GM18870 (cell line): ENCODE results near the gene ALG1.

Experiments
- ATAC-seq: cut with Tn5 transposase; IDR thresholded peaks from one replicate; pipeline ENCODE4 v1.9.1; 2021; ENCODE audit warnings: moderate library complexity; ENCODE audit not compliant: unreplicated experiment

The ALG1 gene, protein sequence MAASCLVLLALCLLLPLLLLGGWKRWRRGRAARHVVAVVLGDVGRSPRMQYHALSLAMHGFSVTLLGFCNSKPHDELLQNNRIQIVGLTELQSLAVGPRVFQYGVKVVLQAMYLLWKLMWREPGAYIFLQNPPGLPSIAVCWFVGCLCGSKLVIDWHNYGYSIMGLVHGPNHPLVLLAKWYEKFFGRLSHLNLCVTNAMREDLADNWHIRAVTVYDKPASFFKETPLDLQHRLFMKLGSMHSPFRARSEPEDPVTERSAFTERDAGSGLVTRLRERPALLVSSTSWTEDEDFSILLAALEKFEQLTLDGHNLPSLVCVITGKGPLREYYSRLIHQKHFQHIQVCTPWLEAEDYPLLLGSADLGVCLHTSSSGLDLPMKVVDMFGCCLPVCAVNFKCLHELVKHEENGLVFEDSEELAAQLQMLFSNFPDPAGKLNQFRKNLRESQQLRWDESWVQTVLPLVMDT

DNA sequence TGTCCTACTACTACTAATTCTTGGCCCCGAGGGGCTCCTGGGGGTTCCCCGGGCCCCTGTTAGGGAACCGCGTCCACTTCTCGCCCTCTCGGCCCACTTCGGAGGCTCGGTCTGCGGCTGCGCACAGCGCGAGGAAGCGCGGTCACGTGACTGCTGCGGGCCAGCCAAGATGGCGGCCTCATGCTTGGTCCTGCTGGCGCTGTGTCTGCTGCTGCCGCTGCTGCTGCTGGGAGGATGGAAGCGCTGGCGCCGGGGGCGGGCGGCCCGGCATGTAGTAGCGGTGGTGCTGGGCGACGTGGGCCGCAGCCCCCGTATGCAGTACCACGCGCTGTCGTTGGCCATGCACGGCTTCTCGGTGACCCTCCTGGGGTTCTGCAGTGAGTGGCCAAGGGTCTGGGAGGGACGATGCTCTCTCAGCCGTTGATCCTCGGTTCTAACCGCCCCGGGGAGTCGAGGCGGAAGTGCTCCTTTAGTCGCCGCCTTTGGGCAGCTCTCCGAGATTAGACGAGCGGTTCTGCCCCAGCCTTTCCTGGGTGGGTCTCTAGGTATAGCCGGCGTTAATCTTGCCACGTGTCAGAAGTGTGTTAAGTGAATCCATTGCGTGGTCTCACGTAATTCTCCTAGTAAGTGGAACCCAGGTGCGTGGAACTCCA, at the start of gene ALG1:
Gene ALG1 (plus strand): TSS at position 163 of the 653 bp plus-strand sequence. CDS start 7 bp downstream, at position 170.
- peak; percentile 76 for ATAC-seq

DNA sequence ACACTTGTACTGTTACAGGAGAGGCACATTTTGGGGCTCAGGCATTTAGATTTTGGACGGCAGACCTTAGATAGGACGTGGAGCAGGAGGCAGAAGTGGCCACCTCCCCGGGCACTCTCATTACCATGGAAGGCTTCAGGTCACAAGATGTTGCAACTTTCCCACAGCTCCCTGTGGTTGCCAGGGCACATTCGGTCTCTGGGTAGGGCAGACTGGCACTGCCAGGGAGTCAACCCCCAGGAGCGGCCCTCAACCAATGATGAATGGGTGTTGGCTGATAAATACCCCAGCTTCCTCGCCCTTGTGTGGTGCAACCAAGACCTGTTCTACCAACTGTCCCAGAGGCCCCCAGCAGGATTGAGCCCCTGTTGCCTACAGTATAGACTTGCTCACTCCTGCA, 49.1 kb upstream of the ALG1 start:
- ATAC-seq, result no peak

DNA sequence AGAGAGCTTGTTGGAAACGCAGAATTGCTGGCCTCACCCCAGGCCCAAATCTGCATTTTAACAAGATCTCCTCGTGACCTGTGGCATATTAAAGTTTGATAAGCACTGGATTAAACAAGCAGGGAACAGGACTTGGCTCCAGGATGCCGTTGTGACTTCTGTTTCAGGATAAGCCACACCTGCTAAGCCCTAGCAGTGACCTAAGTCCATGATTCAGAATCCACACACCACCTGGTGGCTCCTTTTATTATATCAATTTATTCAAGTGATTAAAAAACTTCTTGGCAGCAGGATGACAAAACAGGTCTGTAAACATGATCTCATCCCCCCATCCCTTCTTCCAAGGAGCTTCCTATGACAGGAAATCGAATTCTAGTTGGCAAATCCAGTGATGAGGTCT, 47.0 kb upstream of the ALG1 start:
- no peak for ATAC-seq

DNA sequence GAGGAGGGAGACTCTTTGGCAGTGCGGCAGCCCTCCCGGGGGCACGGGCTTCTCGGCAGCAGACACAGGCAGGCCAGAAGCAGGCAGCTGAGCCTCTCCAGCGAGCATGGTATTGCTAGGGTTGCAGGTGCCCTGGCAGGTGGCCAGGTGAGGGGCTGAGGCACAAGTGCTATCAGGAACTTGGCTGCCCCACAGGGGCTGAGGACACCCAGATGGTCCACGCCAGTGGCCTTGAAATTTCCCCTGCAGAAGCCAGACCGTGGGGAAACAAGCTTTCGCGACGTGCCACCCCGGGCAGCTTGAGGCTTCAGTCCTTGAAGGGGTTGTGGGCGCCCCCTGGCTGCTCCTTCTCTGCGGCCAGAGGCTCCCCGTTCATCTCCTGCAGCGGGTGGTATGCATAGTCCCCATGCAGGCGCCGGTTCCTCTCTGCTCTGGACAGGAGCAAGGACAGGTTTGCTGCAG, 46.4 kb upstream of the ALG1 start:
- ATAC-seq, result no peak

DNA sequence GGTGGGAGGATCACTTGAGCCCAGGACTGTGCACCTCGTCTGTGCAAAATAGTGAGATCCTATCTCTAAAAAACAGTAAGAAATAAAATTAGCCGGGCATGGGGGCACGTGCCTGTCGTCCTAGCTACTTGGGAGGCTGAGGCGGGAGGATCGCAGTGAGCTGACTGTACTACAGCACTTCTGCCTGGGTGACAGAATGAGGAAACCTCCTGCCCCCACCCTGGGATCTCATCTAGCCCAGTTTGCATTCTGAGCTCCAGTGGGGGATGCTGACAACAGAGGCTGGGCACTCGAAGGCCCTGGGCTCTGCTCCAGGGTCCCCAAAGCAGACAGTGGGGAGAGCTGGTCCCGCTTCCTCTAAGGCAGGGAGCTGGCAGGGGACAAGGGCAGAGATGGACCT, 45.0 kb upstream of the ALG1 start:
- no peak for ATAC-seq

DNA sequence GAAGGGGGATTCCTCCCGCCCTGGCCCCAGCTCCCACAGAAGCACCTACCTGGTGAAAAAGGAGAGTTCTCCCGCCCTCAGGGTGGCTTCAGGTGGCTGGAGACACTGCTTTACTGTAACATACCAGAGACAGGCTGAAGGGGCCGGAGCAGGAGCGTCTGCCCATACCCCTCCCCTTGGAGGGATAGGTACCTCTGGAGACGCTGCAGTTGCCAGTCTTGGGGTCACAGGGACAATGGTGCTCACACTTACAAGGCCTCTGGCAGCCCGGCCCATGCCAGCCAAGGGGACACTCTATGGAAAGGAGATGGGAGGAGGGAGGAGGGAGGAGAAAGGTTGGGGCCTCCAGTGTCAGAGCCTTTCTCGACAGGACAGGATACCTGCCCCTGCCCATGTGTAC, 44.6 kb upstream of the ALG1 start:
- no peak for ATAC-seq

DNA sequence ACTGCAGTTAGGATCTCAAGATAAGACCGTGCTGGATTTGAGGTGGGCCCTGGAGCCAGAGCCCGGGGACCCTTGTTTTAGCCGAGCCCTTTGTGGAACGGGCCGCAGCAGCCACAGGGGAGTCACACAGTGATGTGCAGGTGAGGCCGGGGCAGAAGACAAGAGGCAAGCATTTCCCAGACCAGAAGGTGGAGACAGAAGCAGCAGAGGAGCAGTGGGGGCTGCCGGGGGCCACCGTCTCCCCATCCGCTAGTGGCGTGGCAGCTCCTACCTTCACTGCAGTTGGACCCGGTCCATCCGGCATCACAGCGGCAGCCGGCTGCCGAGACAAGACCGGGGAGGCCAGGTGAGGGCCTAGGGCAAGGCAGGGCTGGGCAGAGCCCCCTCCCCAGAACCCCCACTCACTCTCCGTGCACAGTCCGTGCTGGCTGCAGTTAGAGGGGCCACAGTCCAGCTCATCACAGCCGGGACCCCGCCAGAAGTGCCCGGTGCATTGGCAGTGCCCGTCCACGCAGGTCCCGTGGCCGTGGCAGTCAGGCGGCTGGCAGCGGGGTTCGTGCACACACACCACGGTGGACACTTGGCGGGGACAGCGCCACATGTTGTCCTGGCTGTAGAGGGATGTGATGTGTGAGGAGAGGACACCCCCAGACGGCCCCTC, 43.9 kb upstream of the ALG1 start:
- ATAC-seq, result no peak

DNA sequence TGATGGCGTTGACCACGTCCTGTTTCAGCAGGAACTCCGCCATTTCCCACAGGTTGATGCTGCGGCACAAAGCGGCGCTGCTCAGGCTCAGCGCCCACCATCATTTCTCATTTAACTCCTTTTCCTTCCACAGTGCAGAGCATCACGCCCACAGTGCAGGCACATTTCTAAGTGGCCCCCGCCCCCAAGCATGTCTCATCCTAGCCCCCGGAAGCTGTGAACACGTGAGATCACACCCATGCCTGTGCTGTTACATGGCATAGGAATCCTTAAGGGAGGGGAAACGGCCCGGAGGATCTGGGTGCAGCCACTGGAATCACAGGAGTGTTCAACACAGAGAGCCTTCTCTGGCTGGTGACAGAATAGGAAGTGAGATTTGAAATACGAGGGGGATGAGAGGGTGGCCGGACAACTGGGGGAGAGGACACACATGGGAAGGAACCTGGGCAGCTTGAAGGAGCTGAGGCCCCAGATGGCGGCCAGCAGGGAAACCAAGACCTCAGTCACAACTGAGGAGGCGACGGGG, 42.6 kb upstream of the ALG1 start:
- no peak for ATAC-seq

DNA sequence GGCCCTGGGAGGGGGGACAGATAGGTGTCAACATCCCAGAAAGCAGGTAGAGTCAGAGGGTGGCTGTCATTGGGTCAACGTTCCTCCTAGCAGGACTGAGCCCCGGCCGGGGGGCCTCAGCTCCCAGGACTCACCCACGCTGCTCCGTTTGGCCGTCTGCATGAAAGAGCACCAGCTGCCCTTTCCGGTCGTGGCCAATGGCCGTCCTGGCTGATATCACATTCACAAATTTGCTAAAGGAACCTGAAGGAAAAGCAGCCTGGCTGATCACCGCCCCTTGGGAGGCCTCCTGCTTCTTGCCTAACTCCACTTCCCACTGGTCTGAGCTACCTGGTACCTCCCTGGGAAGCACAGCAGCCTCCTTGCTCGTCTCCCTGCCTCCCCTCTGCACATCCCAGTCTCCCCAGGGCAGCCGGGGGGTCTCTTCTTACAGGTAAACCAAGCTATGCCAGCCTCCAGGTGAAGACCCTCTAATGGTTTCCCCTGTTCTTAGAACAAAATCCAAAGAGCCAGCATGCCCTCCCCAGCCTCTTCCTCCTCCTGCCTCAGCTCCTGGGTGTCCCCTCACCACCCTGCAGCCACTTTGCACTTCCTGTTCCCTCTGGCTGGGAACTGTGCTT, 41.3 kb upstream of the ALG1 start:
- ATAC-seq, result no peak

DNA sequence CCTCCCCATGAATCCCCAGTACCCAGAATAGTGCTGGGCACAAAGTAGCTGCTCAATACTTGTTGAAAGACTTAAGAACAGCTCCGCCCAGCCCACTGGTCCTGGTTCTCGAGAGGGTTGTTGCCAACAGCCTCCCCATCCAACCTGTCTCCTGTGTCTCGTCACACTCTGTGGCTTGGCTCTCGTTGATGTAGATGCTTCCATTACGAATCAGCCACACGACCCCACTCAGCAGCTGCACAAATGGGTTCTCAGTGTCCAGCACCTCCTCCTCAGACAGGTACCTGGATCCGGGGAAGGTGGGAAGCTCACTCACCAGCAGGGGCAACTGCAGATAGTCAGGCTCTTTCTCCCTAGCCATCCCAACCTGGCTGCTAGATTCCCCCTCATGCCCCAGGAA, 40.0 kb upstream of the ALG1 start:
- no peak for ATAC-seq

DNA sequence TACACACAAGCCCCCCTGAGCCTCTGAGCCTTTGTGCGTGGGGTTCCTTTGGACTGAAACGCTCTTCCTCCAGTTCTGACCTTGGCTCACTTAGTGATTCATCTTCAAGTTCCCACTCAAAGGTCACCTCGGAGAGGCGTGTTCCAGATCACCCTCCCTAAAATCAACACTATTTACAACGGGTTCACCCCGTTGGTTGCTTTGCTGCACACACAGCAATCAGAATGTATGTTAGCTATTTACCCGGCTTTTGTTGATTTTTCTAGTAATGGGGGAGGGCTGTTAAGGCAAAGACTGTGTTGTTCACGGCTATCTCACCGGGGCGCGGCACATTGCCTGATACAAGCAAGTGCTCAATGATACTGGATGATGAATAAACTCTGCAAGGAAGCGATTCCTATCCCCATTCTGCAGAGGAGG, 38.9 kb upstream of the ALG1 start:
- ATAC-seq, result no peak

DNA sequence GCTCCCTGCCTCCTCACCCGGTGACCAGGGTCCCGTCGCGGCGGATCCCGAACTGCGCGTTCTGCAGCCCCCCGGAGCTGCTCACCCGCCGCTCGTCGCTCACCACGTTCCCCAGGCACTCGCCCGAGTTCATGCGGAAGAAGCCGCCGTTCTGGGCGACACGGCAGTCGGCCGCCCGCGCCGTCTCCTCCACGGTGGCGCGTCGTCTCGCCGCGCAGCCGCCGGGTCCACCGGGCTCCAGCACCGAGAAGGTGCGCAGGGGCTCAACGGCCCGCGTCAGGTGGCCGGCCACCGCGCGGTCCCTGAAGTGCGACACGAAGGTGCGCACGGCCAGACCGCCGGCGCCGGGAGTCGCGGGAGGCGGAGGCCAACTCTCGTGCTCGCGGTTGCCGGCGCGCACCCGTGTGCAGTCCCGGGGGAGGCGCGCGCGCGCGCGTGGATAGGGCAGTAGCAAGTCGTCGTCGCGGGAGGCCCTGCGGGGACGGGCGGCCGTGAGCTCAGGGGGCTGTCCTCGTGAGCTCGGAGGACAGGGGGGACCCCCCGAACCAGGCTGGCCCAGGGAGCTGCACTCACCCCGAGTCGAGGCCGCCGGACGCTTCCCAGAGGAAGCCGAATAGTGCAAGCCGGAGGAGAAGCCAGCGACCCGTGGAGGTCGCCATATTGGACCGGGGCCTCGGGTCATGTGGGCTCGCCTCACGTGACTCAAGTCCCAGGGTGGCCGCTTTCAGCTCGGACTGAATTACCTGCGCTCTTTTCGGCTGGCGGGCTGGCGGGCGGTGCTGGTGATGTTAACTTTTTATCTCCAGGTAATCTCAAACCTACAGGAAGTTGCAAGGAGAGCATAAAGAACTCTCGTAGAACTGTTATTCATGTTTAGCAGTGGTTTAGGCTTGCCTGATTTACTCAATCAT, 38.1 kb upstream of the ALG1 start, which contains the start of gene NAGPA:
Gene NAGPA (minus strand): TSS at position 680 of the 911 bp plus-strand sequence. CDS start 21 bp downstream, at position 659.
- peak; percentile 43 for ATAC-seq

DNA sequence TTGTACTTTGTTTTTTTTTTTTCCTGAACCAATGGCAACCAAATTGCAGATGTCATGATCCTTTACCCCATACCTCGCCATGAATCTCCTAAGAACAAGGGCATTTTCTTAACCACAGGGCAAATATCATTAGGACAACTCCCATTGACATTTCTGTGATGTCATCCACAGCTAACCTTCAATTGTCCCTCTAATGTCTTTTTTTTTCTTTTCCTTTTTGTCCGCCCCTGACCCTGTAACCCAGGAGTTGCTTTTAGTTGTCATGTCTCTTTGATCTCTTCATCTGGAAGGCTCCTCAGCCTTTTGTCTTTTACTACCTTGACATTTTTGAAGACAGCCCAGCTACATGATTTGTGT, 37.5 kb upstream of the ALG1 start:
- no peak for ATAC-seq

DNA sequence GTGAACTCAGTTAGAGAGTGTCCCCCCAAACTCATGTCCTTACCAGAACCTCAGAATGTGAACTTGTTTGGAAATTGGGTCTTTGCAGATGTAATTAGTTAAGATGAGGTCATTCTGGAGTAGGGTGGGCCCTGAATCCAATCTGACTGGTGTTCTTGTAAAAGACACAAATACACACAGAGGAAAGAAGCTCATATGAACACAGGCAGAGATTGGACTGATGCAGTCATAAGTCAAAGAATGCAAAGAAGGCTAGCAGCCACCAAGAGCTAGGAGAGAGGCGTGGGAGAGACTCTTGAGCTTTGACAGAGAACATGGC, 35.8 kb upstream of the ALG1 start:
- no peak for ATAC-seq

DNA sequence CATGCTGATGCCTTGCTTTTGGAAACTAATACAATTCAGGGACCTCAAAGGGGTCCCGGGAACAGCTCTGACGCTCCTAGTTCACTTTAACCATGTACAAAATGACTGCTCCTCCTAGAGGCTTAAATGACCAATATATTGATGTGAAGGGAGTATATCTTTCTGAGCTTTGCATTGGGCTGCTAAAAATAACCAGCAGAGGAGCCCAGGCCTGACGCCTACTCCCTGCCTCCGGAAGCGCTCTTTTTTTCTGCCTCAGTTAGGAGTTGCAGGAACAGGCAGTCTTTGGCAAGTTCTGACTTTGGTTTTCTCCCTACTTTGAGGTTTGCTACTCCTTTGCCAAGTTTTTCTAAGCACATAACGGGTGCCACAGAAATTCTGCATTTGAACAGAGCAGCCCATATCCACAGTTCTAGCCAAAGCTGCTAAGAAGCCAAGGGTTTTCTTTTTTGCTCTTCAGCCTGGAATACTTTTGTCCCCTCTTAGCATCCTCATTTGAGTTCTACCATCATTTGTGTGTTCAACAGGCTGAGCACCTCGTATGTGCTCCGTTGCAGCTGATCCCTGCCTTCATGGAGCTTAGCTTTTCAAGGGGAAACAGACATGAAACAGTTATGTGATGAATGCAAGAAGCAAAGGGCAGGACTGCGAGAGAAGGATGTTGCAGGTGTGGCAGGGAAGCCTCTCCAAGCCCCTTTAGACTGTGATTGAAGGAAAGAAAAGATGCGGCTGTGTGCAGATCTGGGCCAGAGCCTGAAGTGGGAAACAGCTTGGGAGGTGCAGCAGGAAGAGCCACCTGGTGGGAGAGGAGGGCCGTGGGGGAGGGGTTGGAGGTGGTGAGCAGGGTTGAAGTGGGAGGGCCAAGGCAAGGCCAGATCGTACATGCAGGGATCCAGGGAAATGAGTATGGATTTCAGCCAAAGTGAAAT, 35.2 kb upstream of the ALG1 start:
- no peak for ATAC-seq

DNA sequence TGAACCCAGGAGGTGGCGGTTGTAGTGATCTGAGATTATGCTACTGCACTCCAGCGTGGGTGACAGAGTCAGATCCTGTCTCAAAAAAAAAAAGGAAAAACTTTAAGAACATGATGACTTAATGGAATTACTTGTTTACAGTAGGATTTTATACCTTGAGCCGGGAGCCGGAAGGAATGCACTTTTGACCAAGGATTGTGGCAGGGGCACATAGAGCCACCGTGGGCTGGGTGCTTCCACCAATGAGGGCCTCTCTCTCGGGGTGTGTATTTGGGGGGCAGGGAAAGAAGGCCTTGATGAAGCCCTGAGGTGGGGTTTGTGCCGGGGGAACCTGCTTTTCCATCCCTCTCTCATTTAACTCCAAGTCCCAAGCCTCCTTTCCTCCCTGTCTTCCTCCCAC, 31.2 kb upstream of the ALG1 start:
- ATAC-seq, result no peak

DNA sequence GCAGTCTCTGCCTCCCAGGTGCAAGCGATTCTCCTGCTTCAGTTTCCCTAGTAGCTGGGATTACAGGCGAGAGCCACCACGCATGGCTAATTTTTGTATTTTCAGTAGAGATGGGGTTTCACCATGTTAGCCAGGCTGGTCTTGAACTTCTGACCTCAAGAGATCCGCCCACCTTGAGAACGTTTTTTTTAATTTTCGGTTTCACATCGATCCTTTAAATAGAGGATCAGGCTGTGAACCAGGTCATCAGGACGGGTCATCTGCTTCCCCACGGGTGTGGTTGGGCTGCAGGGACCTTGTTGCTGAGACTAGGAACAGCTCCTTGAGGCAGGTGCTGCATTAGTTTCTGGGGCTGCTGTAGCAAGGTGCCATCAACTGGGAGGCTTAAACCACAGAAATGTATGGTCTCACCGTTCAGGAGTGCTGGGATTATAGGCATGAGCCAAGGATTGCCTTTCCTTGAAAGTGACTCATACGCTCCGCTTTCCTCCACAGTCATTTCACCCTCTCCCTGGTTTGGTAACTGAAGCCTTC, 30.0 kb upstream of the ALG1 start:
- ATAC-seq, result no peak

DNA sequence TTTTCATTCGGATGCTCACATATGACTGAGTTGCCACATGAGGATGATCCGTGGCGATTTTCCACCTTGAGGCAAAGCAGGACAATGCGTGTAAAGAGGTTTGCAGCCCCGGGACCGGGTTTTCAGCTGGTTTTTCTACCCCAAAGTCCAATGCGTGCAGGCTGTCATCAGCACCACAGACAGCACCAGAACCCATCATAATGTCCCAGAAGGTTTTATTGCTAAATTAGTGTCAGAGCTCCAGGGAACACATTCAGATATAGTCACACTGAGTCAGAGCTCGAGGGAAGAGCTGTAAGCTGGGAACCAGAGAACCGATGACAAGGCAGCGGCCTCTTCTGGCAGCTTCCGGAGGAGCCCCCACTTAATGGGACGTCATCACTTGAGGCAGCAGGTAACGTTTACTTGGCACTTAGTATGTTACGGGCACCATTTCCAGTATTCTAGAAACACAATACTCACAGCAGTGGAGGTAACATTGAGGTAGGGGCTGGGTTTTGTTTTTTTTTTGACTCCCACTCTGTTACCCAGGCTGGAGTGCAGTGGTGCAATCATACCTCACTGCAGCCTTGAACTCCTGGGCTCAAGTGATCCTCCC, 29.0 kb upstream of the ALG1 start:
- ATAC-seq, result no peak
